Pons (tissue), 1 donor: ENCODE data around the gene CORO6.
A peak's percentile ranks its signal among the peaks of the same experiment; 100 is the strongest.
"Not testable (repeated sequence)": the region's sequence is repeated elsewhere in the genome, so short reads cannot be mapped to it uniquely, and the experiment has no call there.

ENCODE experiments used
- DNase-seq: peaks from one replicate; pipeline ENCODE4 v3.0.0-alpha.2; 2016; ENCODE audit warnings: low spot score

The CORO6 gene

GRCh38 chr17:29622337-29623282 lies at the start of gene CORO6:
TSS of gene CORO6 (minus strand) at chr17:29622912. CDS start at chr17:29621421, 1,491 bp downstream.
- DNase-seq, result no peak

GRCh38 chr17:29671661-29672060 lies 48.9 kb upstream of the CORO6 start:
- no peak for DNase-seq

- no peak for DNase-seq
These were observed 46.6 kb upstream of the CORO6 start for GRCh38 chr17:29669266-29669665.

- DNase-seq, result no peak
These were observed 45.3 kb upstream of the CORO6 start for GRCh38 chr17:29667969-29668368.

GRCh38 chr17:29665481-29665810 lies 42.7 kb upstream of the CORO6 start:
- peak; percentile 37 for DNase-seq

- DNase-seq, result no peak
These were observed 42.2 kb upstream of the CORO6 start for GRCh38 chr17:29664743-29665480.

- peak; percentile 44 for DNase-seq
These were observed 40.4 kb upstream of the CORO6 start for GRCh38 chr17:29663155-29663554.

GRCh38 chr17:29661213-29661612 lies 38.5 kb upstream of the CORO6 start:
- no peak for DNase-seq

GRCh38 chr17:29659155-29659554 lies 36.4 kb upstream of the CORO6 start:
- DNase-seq, result no peak

GRCh38 chr17:29655323-29655722 lies 32.6 kb upstream of the CORO6 start:
- no peak for DNase-seq

GRCh38 chr17:29653995-29654714 lies 31.4 kb upstream of the CORO6 start:
- DNase-seq, result no peak

- no peak for DNase-seq
These were observed 30.3 kb upstream of the CORO6 start for GRCh38 chr17:29652976-29653375.

- not testable (repeated sequence) for DNase-seq
These were observed 29.2 kb upstream of the CORO6 start for GRCh38 chr17:29651913-29652312.

GRCh38 chr17:29650396-29650795 lies 27.7 kb upstream of the CORO6 start:
- DNase-seq, result no peak

GRCh38 chr17:29649359-29649758 lies 26.6 kb upstream of the CORO6 start:
- no peak for DNase-seq

GRCh38 chr17:29648005-29648404 lies 25.3 kb upstream of the CORO6 start:
- DNase-seq, result no peak

- DNase-seq, result no peak
These were observed 22.9 kb upstream of the CORO6 start for GRCh38 chr17:29645515-29646051.

- DNase-seq, result no peak
These were observed 21.1 kb upstream of the CORO6 start for GRCh38 chr17:29643817-29644160.

GRCh38 chr17:29642171-29642611 lies 19.5 kb upstream of the CORO6 start:
- no peak for DNase-seq

GRCh38 chr17:29640981-29641642 lies 18.4 kb upstream of the CORO6 start:
- no peak for DNase-seq

GRCh38 chr17:29640413-29640812 lies 17.7 kb upstream of the CORO6 start:
- DNase-seq, result no peak

- no peak for DNase-seq
These were observed 11.2 kb upstream of the CORO6 start for GRCh38 chr17:29633886-29634285.
